ENCODE measurements around the gene STXBP1. TPM values are rescaled to one million over a fixed set of nuclear protein-coding genes. Genes with fewer than 3 reads are reported as not detected.
A peak's percentile ranks its signal among the peaks of the same experiment; 100 is the strongest.

Gene STXBP1
- total RNA-seq, 1 experiment from 2014 or later = 40.6 TPM

DNA sequence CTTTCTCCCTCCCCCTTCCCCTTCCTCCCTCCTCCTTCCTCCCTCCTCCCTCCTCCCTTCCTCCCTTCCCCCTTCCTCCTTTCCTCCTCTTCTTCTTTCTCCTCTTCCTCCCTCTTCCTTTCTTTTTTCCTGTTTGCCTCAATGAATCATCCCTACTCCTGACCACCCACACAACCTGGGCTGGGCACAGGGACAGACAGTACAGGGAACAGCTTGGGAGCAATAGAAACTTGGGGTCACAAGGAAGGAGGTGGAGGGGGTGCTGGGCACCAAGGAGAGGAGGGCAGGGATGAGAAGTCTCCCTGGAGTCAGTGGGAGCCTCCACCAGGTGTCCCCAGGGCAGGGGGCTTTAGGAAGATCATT is 108.8 kb downstream of the STXBP1 start:
- Histone ChIP-seq H4K20me1 (ENCODE audit: insufficient read depth) (no peaks in the 10 kb centered on the region), H2AFZ (ENCODE audit: low read depth, low read length, poor library complexity, severe bottlenecking) (no peak overlapping the region), H3K9ac (ENCODE audit: low read length) (peak overlapping the region; percentile 42), H3K4me2 (ENCODE audit: low read length) (peak overlapping the region; percentile 86), H3K79me2 (ENCODE audit: insufficient read depth, low read length) (no peaks in the 10 kb centered on the region), H3K27ac (ENCODE audit: low read depth, low read length) (peak overlapping the region; percentile 93), H3K4me3 (replicated peaks in 1 of 2; ENCODE audit: low read depth in 1 of 2, low read length in 2 of 2) (peak overlapping the region; percentile 27 to 48), H3K36me3 (ENCODE audit: control insufficient read depth in 1 of 2, insufficient read depth in 2 of 2, low read length in 2 of 2) (no peaks in the 10 kb centered on the region), H3K4me1 (ENCODE audit: control insufficient read depth in 1 of 2, insufficient read depth in 2 of 2, low read length in 2 of 2) (peaks cover 52 to 65% of the 10 kb centered on the region in 2 experiments), H3K9me2 (ENCODE audit: insufficient read depth) (no peaks in the 10 kb centered on the region), H3K27me3 (ENCODE audit: insufficient read depth, low read length) (no peaks in the 10 kb centered on the region), H3K9me3 (ENCODE audit: control insufficient read depth in 1 of 2, insufficient read depth in 1 of 2, low read depth in 1 of 2, low read length in 2 of 2) (no peaks in the 10 kb centered on the region)
- TF ChIP-seq FOSL1 (IDR thresholded peaks at IDR 0.05; ENCODE audit: low read depth) (no peak), POLR2AphosphoS5 (IDR thresholded peaks at IDR 0.05; ENCODE audit: low read depth, low read length) (no peak), POLR2A (IDR thresholded peaks at IDR 0.05; ENCODE audit: borderline replicate concordance, extremely low read depth, insufficient read depth, insufficient read length) (no peak), YY1 (IDR thresholded peaks at IDR 0.05; ENCODE audit: extremely low read depth, insufficient replicate concordance, low read depth, low read length) (no peak), EGR1 (IDR thresholded peaks at IDR 0.05; ENCODE audit: low read depth) (no peak), TCF7L2 (IDR thresholded peaks at IDR 0.05; ENCODE audit: borderline replicate concordance, extremely low read depth, insufficient read depth, insufficient read length) (no peak), ELF1 (IDR thresholded peaks at IDR 0.05; ENCODE audit: borderline replicate concordance, low read depth) (no peak)
- TF ChIP-seq, protein P1, sequence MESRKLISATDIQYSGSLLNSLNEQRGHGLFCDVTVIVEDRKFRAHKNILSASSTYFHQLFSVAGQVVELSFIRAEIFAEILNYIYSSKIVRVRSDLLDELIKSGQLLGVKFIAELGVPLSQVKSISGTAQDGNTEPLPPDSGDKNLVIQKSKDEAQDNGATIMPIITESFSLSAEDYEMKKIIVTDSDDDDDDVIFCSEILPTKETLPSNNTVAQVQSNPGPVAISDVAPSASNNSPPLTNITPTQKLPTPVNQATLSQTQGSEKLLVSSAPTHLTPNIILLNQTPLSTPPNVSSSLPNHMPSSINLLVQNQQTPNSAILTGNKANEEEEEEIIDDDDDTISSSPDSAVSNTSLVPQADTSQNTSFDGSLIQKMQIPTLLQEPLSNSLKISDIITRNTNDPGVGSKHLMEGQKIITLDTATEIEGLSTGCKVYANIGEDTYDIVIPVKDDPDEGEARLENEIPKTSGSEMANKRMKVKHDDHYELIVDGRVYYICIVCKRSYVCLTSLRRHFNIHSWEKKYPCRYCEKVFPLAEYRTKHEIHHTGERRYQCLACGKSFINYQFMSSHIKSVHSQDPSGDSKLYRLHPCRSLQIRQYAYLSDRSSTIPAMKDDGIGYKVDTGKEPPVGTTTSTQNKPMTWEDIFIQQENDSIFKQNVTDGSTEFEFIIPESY (IDR thresholded peaks at IDR 0.05; ENCODE audit: extremely low read depth, insufficient replicate concordance, low read length) = no peak
- TF ChIP-seq, protein P2, sequence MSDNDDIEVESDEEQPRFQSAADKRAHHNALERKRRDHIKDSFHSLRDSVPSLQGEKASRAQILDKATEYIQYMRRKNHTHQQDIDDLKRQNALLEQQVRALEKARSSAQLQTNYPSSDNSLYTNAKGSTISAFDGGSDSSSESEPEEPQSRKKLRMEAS (IDR thresholded peaks at IDR 0.05) = no peak
- ATAC-seq = peak; percentile 3
- CTCF ChIA-PET = interaction anchor here (0.6 to 1.4 kb wide), 3 partner anchors 104 to 201 kb away, joined by 3 to 4 read pairs (median 3); no protein-coding TSS in a partner anchor
- POLR2A ChIA-PET = interaction anchor here (0.6 to 1.1 kb wide), 4 partner anchors 14 to 149 kb away, joined by 3 to 6 read pairs (median 4); partner anchors contain the start of gene TOR2A
- no TSS peak for BruUV-seq (replicated peaks)
- intact Hi-C loops (cut with micrococcal nuclease) = loop anchor here (1.0 to 5.0 kb wide), 3 partner anchors 109 to 217 kb away; partner anchors contain the start of gene STXBP1
- RAD21 ChIA-PET (ENCODE audit: low non-redundant PET in 1 of 2, low total read pairs in 2 of 2, uncharacterized antibody in 2 of 2, unreplicated experiment in 2 of 2) = no interaction called here
- DNase-seq (ENCODE audit: low read depth, low spot score) = no peak
